WTC11 (cell line): ENCODE results near the gene SLC13A3. TPM values are rescaled to one million over a fixed set of nuclear protein-coding genes. Genes with fewer than 3 reads are reported as not detected.
"Not testable (repeated sequence)": the region's sequence is repeated elsewhere in the genome, so short reads cannot be mapped to it uniquely, and the experiment has no call there.

ENCODE experiments used
- ATAC-seq: fragments of 200-7000 bp; cut with Tn5 transposase; 2 replicates; pipeline ENCODE4 v1.10.0; 2021; ENCODE audit warnings: mild to moderate bottlenecking, moderate library complexity
- CTCF ChIA-PET: fragments of 300-600 bp; sonication (Branson Sonifier 250); formaldehyde crosslinking; loops from one replicate; lab custom pipeline; 2021; ENCODE audit warnings: antibody characterized with exemption; lab: Charles Lee
- POLR2A ChIA-PET: fragments of 350-600 bp; sonication (Branson Sonifier 250); formaldehyde crosslinking; loops from one replicate; lab custom pipeline; 2021; ENCODE audit warnings: antibody characterized with exemption; lab: Charles Lee
- DNase-seq: peaks from one replicate; pipeline ENCODE4 v3.0.0; 2021; ENCODE audit warnings: low spot score
- H3K27ac Mint-ChIP-seq: 2 replicates; pipeline ENCODE4 v1.8.0; 2021; ENCODE audit warnings: mixed read lengths
- H3K27me3 Mint-ChIP-seq: 2 replicates; pipeline ENCODE4 v1.8.0; 2021; ENCODE audit warnings: low read depth, mild to moderate bottlenecking, moderate library complexity, mixed read lengths
- H3K36me3 Mint-ChIP-seq: 2 replicates; pipeline ENCODE4 v1.8.0; 2021; ENCODE audit warnings: mixed read lengths
- H3K4me1 Mint-ChIP-seq: 2 replicates; pipeline ENCODE4 v1.8.0; 2022; ENCODE audit warnings: mixed read lengths
- H3K4me3 Mint-ChIP-seq: 2 replicates; pipeline ENCODE4 v1.8.0; 2021; ENCODE audit warnings: mild to moderate bottlenecking, moderate library complexity, mixed read lengths
- H3K9me3 Mint-ChIP-seq: 2 replicates; pipeline ENCODE4 v1.8.0; 2021; ENCODE audit warnings: mixed read lengths
- ATF3 ChIP-seq: sonication (generic); formaldehyde crosslinking; conservative IDR thresholded peaks from 2 replicates; pipeline ENCODE4 v1.8.1; 2022; ENCODE audit warnings: mild to moderate bottlenecking, missing genetic modification reagents
- CBFB ChIP-seq: sonication (generic); formaldehyde crosslinking; IDR thresholded peaks from 2 replicates; pipeline ENCODE4 v1.8.1; 2022; ENCODE audit warnings: mild to moderate bottlenecking, low read depth, missing genetic modification reagents
- EMX1 ChIP-seq: fragments of 250-450 bp; sonication (Bioruptor Pico); IDR thresholded peaks from 2 replicates; pipeline ENCODE4 v1.8.0; 2021; ENCODE audit warnings: mild to moderate bottlenecking
- GABPB1 ChIP-seq: sonication (generic); formaldehyde crosslinking; IDR thresholded peaks from 2 replicates; pipeline ENCODE4 v1.8.1; 2023; ENCODE audit warnings: mild to moderate bottlenecking, missing genetic modification reagents
- MAX ChIP-seq: sonication (generic); formaldehyde crosslinking; IDR thresholded peaks from 2 replicates; pipeline ENCODE4 v1.8.0; 2022; ENCODE audit warnings: mild to moderate bottlenecking, missing genetic modification reagents
- NFATC4 ChIP-seq: fragments of 250-450 bp; sonication (Bioruptor Pico); IDR thresholded peaks from 2 replicates; pipeline ENCODE4 v1.9.0; 2021; ENCODE audit warnings: mild to moderate bottlenecking
- NR2C2 ChIP-seq: sonication (generic); formaldehyde crosslinking; IDR thresholded peaks from 2 replicates; pipeline ENCODE4 v1.8.0; 2022; ENCODE audit warnings: mild to moderate bottlenecking, missing genetic modification reagents
- SOX15 ChIP-seq: fragments of 250-450 bp; sonication (Bioruptor Pico); IDR thresholded peaks from 2 replicates; pipeline ENCODE4 v1.9.0; 2021; ENCODE audit warnings: mild to moderate bottlenecking
- ZNF121 ChIP-seq: sonication (generic); formaldehyde crosslinking; IDR thresholded peaks from 2 replicates; pipeline ENCODE4 v1.8.0; 2023; ENCODE audit warnings: missing genetic modification reagents
- total RNA-seq: library from RNA; stranded (reverse); gene quantifications from 3 replicates; pipeline ENCODE4 v1.2.3, GENCODE V29; 2021
- TF ChIP-seq, protein P1 (sequence below): sonication (generic); formaldehyde crosslinking; IDR thresholded peaks from 2 replicates; pipeline ENCODE4 v1.8.1; 2023; ENCODE audit warnings: mild to moderate bottlenecking, missing genetic modification reagents
- TF ChIP-seq, protein P2 (sequence below): sonication (generic); formaldehyde crosslinking; IDR thresholded peaks from 2 replicates; pipeline ENCODE4 v1.8.0; 2023; ENCODE audit warnings: mild to moderate bottlenecking, missing genetic modification reagents
- TF ChIP-seq, protein P3 (sequence below): sonication (generic); formaldehyde crosslinking; IDR thresholded peaks from 2 replicates; pipeline ENCODE4 v1.8.1; 2022; ENCODE audit warnings: low read depth, missing genetic modification reagents, borderline replicate concordance

Gene SLC13A3
- total RNA-seq, 1 experiment from 2014 or later = 10.6 TPM

DNA sequence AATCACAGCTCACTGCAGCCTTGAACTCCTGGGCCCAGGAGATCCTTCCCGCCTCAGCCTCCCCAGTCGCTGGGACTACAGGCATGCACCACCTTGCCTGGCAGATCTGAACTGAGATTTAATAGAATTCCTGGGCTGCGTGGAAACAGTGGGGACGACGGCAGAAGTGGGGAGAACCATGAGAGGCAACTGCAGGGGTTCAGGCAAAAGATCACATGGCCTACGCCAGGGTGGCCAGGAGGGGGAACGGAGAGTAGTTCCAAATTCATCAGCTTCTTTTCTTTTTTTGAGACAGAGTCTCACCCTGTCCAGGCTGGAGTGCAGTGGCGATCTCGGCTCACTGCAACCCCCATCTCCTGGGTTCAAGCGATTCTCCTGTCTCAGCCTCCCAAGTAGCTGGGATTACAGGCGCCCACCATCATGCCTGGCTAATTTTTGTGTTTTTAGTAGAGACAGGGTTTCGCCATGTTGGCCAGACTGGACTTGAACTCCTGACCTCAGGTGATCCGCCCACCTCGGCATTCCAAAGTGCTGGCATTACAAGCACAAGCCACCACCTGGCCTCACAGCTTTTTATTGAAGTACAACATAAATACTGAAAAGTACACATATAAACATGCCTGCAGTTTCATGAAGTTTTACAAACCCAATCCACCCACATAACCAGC is 25.5 kb upstream of the SLC13A3 start:
- H3K27me3 Mint-ChIP-seq, DNase-seq, H3K4me3 Mint-ChIP-seq, CTCF ChIA-PET, ATAC-seq, H3K27ac Mint-ChIP-seq, POLR2A ChIA-PET: not testable (repeated sequence)
- 0 out of 2 replicates have a peak, but pooled peaks have one; percentile 4 for TF ChIP-seq GABPB1 (CRISPR knock-in tag)
- H3K9me3 Mint-ChIP-seq = peaks cover 10% of the 10 kb centered on the region
- H3K4me1 Mint-ChIP-seq = peaks cover 32% of the 10 kb centered on the region
- peaks cover 19% of the 10 kb centered on the region for H3K36me3 Mint-ChIP-seq

DNA sequence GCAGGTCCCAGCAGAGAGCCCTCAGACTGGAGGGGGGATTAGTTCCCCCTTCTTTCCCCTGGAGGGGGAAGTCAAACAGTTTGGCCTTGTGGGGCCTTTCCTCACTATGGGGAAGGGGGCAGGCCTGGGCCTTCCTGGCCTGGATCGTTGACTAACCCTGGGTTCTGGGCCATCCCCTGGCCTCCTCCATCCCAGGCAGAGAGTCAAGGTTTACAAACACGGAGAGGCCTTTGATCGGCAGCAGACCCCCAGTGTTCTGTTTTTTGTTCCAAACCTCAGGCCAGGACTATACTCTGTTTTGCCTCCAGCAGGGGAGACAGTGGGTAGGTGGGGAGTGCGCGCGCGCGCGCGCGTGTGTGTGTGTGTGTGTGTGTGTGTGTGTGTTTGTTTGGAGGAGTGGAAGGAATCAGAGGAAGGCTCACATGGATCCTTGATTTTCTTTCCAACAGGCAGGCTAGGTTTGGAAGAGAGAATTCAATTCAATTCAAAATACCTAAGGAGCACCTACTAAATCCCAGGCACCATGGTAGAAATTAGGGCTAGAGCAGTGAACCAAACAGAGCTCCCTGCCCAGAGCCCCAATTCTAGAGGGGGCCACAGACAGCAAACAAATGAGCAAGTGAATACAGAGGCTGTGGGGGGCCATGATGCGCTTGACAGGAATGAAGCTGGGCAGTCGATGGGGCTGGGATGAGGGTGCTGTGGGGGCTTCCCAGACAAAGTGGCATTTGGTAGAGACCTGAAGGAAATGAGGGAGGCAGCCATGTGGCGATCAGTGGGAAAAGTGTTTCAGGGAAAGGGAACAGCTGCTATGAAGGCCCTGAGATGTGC is 23.2 kb upstream of the SLC13A3 start:
- no peak for TF ChIP-seq NR2C2 (CRISPR knock-in tag)
- peak; percentile 43; the same call in 1 of the 2 replicates for TF ChIP-seq GABPB1 (CRISPR knock-in tag)
- TF ChIP-seq, all 79 proteins: peak for 1
- Mint-ChIP-seq H3K27me3 (no peaks in the 10 kb centered on the region), H3K4me1 (peaks cover 23% of the 10 kb centered on the region), H3K4me3 (no peak overlapping the region), H3K9me3 (peaks cover 28% of the 10 kb centered on the region), H3K36me3 (peaks cover 24% of the 10 kb centered on the region), H3K27ac (no peak overlapping the region)
- ChIA-PET POLR2A (no interaction called here), CTCF (interaction anchor here (0.8 to 1.5 kb wide), 4 partner anchors 78 to 666 kb away, joined by 3 to 4 read pairs (median 3); partner anchors contain the start of gene MMP9)
- ATAC-seq = no peak; the same call in 1 of the 2 replicates
- no peak for DNase-seq

GRCh38 chr20:46673394-46674252 is 22.4 kb upstream of the SLC13A3 start:
- TF ChIP-seq MAX (CRISPR knock-in tag) (no peak), EMX1 (CRISPR knock-in tag) (no peak), ZNF121 (CRISPR knock-in tag) (no peak), NFATC4 (CRISPR knock-in tag) (no peak), SOX15 (no peak)
- peaks cover 31% of the 10 kb centered on the region for H3K36me3 Mint-ChIP-seq
- ChIA-PET CTCF (interaction anchor here (1.5 kb wide), 1 partner anchor 665 kb away, joined by 3 read pairs; the partner anchor contains the start of gene MMP9), POLR2A (no interaction called here)
- H3K27ac Mint-ChIP-seq = no peak overlapping the region; the same call in 1 of the 2 replicates
- DNase-seq = no peak
- no peak for ATAC-seq
- H3K4me3 Mint-ChIP-seq = no peak overlapping the region
- peaks cover 23% of the 10 kb centered on the region for H3K4me1 Mint-ChIP-seq
- no peaks in the 10 kb centered on the region for H3K27me3 Mint-ChIP-seq
- peaks cover 34% of the 10 kb centered on the region for H3K9me3 Mint-ChIP-seq

DNA sequence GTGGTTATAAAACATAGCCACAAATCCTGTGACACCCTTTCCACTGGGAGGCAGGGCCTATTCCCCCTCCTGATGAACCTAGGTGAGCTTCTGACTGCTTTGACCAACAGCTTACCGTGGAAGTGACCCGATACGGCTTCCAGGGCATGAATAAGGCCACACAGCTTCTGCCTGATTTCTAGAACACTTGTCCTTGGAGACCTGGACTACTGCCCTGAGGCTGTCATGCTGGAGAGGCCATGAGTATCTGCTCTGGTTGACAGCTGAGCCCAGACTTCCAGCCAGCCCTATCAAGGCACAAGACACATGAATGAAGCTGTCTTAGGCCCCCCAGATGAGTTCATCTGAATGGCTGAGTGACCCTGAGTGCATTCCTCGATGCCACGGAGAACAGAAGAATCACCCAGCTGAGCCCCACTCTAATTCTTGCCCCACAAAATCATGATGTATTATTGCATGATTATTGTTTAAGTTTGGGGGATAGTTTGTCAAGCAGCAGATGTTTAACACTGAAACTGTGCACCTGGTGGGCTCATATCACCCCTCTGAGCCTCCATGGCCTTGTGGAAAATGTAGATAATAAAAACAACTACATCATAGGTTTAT is 21.4 kb upstream of the SLC13A3 start:
- DNase-seq = no peak
- H3K4me1 Mint-ChIP-seq = peaks cover 23% of the 10 kb centered on the region
- H3K36me3 Mint-ChIP-seq = peaks cover 37% of the 10 kb centered on the region
- ChIA-PET CTCF (no interaction called here), POLR2A (no interaction called here)
- no peak for TF ChIP-seq CBFB (CRISPR knock-in tag)
- TF ChIP-seq, protein P1, sequence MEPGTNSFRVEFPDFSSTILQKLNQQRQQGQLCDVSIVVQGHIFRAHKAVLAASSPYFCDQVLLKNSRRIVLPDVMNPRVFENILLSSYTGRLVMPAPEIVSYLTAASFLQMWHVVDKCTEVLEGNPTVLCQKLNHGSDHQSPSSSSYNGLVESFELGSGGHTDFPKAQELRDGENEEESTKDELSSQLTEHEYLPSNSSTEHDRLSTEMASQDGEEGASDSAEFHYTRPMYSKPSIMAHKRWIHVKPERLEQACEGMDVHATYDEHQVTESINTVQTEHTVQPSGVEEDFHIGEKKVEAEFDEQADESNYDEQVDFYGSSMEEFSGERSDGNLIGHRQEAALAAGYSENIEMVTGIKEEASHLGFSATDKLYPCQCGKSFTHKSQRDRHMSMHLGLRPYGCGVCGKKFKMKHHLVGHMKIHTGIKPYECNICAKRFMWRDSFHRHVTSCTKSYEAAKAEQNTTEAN (CRISPR knock-in tag) = no peak
- TF ChIP-seq ATF3 (CRISPR knock-in tag) = no peak
- TF ChIP-seq, protein P2, sequence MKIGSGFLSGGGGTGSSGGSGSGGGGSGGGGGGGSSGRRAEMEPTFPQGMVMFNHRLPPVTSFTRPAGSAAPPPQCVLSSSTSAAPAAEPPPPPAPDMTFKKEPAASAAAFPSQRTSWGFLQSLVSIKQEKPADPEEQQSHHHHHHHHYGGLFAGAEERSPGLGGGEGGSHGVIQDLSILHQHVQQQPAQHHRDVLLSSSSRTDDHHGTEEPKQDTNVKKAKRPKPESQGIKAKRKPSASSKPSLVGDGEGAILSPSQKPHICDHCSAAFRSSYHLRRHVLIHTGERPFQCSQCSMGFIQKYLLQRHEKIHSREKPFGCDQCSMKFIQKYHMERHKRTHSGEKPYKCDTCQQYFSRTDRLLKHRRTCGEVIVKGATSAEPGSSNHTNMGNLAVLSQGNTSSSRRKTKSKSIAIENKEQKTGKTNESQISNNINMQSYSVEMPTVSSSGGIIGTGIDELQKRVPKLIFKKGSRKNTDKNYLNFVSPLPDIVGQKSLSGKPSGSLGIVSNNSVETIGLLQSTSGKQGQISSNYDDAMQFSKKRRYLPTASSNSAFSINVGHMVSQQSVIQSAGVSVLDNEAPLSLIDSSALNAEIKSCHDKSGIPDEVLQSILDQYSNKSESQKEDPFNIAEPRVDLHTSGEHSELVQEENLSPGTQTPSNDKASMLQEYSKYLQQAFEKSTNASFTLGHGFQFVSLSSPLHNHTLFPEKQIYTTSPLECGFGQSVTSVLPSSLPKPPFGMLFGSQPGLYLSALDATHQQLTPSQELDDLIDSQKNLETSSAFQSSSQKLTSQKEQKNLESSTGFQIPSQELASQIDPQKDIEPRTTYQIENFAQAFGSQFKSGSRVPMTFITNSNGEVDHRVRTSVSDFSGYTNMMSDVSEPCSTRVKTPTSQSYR (CRISPR knock-in tag) = no peak
- TF ChIP-seq, protein P3, sequence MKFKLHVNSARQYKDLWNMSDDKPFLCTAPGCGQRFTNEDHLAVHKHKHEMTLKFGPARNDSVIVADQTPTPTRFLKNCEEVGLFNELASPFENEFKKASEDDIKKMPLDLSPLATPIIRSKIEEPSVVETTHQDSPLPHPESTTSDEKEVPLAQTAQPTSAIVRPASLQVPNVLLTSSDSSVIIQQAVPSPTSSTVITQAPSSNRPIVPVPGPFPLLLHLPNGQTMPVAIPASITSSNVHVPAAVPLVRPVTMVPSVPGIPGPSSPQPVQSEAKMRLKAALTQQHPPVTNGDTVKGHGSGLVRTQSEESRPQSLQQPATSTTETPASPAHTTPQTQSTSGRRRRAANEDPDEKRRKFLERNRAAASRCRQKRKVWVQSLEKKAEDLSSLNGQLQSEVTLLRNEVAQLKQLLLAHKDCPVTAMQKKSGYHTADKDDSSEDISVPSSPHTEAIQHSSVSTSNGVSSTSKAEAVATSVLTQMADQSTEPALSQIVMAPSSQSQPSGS (CRISPR knock-in tag) = no peak
- H3K27ac Mint-ChIP-seq = no peak overlapping the region
- peaks cover 34% of the 10 kb centered on the region for H3K9me3 Mint-ChIP-seq
- H3K27me3 Mint-ChIP-seq = no peaks in the 10 kb centered on the region
- H3K4me3 Mint-ChIP-seq = no peak overlapping the region
- no peak for ATAC-seq
